HG02938 (cell line): ENCODE results near the gene BDP1.
"Not testable (repeated sequence)": the region's sequence is repeated elsewhere in the genome, so short reads cannot be mapped to it uniquely, and the experiment has no call there.

Source experiments
- ATAC-seq: cut with Tn5 transposase; IDR thresholded peaks from one replicate; pipeline ENCODE4 v1.9.1; 2021; ENCODE audit warnings: mild to moderate bottlenecking, moderate library complexity; ENCODE audit not compliant: unreplicated experiment

BDP1 gene

DNA sequence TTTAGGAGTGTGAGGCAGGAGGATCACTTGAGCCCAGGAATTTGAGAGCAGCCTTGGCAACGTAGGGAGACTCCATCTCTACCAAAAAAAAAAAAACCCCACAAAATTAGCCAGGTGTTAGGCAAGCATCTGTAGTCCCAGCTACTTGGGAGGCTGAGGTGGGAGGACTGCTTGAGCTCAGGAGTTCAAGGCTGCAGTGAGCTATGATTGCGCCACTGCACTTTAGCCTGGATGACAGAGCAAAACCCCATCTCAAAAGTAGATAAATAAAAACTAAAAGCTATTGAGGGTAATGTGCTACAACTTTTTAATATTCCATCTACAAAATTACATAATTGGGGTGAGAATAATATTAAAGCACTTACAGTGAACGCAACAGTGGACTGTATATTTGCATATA lies 5.9 kb downstream of the BDP1 start:
- no peak for ATAC-seq

DNA sequence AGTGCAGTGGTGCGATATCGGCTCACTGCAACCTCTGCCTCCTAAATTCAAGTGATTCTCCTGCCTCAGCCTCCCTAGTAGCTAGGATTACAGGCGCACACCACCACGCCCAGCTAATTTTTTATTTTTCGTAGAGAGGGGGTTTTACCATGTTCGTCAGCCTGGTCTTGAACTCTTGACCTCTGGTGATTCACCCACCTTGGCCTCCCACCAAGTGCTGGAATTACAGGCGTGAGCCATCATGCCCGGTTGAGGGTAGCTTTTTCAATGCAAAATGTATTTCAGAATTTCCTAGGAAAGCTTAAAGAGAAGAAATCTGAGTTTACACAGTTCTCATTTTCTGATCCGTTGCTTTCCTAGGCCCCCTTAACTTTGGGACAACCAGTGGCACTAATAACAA lies 15.7 kb downstream of the BDP1 start:
- no peak for ATAC-seq

DNA sequence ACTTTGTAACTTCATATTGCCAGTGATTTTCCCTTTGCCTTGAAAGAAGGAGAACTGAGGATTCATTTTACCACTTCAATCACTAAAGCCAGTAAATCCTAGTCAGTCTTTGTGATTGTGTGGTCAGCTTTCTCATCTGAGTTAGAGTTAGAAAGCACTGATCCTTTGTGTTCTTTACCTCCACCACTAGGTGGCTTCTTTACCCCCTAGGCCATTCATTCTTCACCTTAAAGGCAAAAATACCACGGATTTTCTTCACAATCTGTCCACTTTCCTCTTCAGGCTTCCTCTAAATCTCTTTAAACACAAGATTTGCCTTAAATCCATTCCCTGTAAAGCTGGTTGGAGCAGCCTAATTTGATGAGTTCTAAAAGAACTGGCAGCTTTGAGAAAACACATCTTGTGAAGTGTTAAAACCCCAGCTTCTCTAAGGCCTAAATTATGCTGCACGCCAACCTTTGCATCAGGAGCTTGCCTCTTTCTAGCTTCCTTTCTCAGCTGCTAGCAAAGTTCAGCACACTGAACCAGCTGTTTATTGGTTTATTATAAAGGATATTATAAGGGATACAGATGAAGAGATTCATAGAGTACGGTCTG lies 20.4 kb downstream of the BDP1 start:
- ATAC-seq, result no peak

DNA sequence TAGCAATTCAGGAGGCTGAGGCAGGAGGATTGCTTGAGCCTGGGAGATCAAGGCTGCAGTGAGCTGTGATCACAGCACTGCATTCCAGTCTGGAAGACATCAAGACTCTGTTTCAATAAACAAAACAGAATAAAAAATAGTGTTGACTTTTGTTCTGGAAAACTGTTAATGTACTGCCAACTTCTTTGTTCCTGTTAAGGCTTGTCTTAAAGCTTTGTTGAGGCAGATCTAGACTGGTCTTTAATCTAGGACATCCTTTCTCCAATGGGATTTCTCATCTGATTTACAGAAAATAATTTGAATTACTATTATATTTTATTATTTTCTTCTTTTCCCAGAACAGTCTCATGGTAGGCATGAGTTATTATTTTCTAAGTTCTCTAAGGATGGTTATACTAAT lies 26.0 kb downstream of the BDP1 start:
- ATAC-seq, result no peak

DNA sequence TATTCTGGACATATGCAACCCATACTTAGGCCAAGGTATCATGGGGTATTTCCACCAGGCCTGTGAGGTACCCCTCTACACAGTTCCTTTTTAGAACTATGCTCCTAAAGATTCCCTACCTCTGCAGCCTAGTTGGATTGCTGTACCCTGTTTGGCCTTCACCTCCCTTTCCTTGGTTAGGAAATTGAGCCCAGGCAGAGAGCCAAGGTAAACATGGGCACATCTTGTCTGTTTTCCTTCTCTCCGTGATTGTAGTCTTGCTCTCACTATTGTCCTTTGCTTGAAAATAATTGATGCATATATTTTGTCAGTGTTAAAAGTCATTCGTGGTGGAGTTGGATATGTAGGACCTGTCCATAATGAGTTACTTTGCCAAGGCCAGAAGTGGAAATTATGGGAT lies 26.7 kb downstream of the BDP1 start:
- ATAC-seq, result no peak

DNA sequence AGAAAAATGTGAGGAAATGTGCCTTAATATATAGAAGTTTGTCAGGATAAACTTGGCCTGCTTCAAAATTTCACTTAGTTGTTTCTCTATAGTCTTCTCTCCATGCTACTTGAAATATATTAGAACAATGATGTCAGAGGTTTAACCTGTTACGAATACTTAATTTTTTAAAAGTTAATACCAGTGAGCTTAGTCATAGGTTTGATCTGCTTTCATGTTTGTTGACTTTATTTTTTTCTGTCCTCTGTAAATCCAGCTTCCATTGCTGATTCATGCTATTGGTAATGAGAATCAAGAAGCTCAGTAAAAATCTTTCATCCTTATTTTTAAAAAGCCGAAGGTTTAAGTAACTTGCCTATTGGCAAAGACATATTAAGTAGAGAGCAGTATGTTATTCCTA lies 27.9 kb downstream of the BDP1 start:
- no peak for ATAC-seq

DNA sequence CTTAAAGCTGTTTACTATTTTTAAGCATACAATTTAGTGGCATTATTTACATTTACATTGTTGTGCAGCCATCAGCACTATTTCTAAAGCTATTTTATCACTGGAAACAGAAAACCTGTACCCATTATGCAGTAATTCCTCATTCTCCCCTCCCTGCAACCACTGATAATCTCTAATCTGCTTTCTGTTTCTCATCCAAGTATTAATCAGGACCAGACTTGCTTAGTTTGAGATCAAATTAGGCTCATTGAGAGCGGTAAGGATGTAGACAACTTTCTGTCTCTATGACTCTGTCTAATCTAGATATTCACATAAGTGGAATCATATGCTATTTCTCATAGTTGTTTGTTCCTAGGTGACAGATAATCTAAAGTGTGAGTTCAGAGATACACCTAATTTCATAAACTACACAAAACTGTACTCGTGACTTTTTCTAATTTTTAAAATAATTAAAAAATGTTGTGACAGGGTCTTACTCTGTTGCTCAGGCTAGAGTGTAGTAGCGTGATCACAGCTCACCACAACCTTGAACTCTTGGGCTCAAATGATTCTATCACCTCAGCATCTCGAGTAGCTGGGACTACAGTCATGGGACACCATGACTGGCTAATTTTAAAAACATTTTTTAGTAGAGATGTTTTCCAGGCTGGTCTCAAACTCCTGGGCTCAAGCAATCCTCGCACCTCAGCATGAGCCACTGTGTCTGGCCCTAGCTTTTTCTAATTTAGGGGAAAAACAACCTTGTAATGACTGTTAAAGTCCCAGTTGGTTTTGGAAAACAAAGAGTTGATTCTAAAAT lies 37.6 kb downstream of the BDP1 start:
- ATAC-seq, result no peak

DNA sequence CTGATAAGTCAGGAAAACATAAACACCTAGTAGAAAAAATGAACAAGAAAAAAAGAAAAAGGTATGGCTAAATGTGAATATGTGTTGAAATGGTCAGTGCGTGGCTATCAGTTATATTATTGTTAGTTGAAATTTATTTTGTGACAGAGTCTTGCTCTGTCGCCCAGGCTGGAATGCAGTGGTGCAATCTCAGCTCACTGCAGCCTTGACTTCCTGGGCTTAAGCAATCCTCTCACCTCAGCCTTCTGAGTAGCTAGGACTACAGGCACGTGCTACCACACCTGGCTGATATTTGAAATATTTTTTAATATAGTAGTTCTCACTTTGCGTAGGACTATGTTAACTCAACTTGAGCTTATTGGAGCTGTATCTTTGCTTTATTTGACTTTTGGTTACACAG lies 38.8 kb downstream of the BDP1 start:
- ATAC-seq, result not testable (repeated sequence)

DNA sequence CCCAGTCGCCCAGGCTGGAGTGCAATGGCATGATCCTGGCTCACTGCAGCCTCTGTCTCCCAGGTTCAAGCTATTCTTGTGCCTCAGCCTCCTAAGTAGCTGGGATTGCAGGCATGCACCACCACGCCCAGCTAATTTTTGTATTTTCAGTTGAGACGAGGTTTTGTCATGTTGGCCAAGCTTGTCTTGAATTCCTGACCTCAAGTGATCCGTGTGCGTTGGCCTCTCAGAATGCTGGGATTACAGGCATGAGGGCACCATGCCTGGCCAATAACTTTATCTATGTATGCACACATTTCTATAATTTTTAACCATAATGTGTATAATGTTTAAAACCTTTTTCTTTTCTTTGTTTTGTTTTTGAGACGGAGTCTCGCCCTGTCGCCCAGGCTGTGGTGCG lies 43.3 kb downstream of the BDP1 start:
- not testable (repeated sequence) for ATAC-seq

DNA sequence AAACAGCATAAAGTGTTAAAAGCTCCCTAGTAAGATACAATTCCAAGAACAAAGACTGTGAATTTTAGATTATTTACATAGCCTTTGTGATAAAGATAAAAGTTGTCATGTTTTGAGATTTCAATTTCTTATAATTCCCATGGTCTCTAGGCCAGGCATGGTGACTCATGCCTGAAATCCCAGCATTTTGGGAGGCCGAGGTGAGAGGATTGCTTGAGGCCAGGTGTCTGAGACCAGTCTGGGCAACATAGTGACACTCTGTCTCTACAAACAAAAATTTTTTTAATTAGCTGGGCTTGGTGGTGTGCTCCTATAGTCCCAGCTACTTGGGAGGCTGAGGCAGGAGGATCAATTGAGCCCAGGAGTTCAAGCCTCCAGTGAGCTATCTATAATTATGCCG lies 48.1 kb downstream of the BDP1 start:
- ATAC-seq, result no peak

DNA sequence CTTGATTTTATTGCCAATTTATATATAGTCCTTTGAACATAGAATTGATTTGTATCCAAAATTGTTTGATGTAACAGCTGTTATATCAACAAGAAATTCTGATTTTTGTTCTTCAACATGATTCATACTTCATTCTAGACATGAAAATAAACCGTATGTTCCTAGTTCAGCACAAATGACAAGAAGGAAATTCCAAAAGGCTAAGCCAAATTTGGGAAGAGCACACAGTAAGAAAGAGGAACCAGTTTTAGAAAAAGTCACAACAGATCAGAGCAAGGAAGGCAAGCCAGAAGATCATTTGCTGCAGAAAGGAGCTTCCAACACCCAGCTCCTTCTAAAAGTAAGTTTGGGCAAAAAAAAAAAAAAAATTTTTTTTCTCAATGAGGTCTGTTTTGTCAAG lies 66.7 kb downstream of the BDP1 start:
- no peak for ATAC-seq

DNA sequence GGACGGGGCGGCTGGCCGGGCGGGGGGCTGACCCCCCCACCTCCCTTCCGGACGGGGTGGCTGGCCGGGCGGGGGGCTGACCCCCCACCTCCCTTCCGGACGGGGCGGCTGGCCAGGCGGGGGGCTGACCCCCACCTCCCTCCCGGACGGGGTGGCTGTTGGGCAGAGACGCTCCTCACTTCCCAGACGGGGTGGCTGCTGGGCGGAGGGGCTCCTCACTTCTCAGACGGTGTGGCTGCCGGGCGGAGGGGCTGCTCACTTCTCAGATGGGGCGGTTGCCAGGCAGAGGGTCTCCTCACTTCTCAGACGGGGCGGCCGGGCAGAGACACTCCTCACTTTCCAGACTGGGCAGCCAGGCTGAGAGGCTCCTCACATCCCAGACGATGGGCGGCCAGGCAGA lies 70.2 kb downstream of the BDP1 start:
- not testable (repeated sequence) for ATAC-seq

DNA sequence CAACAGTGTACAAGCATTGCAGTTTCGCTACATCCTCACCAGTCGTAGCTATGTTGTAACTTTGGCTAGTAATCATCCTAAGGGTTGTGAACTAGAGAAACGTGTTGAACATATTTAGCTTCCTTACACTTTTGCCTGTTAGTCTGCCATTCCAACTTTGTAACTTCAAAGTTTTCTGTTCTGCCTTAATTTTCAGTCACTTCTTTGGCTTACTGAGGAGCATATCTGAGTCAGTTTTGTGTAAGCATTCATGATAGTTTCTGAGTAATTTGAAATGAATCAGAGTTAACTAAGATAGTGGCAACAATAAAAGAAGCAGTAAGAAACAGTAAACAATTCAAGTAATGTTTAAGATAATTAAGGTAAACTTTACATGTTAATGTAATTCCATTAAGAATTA lies 72.8 kb downstream of the BDP1 start:
- ATAC-seq, result no peak

DNA sequence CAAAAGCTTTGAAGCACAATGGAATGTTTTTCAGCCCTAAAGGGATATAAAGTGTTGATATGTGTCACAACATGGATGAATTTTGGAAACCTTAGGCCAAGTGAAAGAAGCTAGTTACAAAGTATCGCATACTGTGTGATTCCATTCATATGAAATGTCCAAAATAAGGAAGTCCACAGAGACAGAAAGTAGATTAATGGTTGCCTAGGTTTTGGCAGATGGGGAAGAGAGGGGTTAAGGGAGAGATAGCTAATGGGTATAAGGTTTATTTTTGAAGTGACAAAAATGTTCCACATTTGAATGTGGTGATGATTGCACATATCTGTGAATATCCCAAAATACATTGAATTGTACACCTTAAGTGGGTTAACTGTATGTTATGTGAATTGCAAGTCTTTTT lies 74.2 kb downstream of the BDP1 start:
- no peak for ATAC-seq

DNA sequence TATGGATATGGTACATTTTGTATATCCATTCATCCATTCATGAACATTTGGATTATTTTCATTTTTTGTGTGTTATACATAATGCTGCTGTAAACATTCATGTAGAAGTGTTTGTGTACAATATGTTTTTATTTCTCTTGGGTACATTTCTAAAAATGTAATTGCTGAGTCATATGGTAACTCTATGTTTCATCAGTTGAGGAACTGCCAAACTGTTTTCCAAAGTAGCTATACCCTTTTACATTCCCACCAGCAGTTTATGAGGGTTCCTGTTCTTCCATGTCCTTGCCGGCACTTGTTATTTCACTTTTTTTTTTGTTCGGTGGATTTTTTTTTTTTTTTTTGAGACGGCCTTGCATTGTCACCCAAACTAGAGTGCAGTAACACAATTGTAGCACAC lies 77.7 kb downstream of the BDP1 start:
- ATAC-seq, result no peak

DNA sequence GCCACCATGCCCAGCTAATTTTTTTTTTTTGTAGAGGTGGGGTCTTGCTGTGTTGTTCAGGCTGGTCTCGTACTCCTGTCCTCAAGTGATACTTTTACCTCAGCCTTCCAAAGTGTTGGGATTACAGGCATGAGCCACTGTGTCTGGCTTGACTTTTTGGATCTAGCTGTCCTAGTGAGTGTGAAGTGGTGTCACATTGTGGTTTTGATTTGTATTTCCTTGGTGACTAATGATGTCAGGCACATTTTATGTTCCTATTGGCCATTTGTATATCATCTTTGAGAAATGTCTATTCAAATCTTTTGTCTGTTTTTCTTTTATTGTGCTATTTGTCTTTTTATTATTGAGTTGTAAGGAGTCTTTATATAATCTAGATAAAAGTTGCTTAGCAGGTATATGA lies 78.2 kb downstream of the BDP1 start:
- ATAC-seq, result no peak

DNA sequence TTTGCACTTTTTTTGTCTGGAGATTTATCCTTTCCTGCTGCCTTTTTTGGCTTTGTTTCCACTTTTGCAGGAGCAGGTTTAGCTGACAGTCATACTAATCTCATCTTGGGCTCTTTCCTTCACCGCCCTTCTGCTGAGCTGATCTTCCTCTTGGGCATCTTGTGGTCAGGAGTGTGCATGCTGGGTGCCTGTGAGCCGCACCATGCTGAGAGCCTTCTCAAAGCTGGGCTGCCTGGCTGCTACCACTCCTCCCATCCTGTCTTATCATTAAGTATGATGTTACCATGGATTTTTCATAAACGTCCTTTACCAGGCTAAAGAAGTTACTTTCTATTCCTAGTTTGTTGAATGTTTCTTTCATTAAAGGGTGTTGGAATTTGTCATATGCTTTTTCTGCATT lies 82.2 kb downstream of the BDP1 start:
- ATAC-seq, result no peak

DNA sequence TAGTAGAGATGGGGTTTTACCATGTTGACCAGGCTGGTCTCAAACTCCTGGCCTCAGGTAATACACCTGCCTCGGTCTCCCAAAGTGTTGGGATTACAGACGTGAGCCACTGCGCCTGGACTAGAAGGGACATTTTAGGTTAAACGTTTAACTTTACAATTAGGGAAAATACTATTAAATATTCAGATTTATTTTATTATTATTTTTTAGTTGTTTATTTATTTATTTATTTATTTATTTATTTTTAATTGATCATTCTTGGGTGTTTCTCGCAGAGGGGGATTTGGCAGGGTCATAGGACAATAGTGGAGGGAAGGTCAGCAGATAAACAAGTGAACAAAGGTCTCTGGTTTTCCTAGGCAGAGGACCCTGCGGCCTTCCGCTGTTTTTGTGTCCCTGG lies 95.4 kb downstream of the BDP1 start:
- ATAC-seq, result not testable (repeated sequence)

DNA sequence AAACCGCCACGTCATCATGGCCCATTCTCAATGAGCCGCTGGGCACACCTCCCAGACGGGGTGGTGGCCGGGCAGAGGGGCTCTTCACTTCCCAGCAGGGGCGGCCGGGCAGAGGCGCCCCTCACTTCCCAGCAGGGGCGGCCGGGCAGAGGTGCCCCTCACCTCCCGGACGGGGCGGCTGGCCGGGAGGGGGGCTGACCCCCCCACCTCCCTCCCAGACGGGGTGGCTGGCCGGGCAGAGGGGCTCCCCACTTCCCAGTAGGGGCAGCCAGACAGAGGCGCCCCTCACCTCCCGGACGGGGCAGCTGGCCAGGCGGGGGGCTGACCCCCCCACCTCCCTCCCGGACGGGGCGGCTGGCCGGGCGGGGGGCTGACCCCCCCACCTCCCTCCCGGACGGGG lies 96.1 kb downstream of the BDP1 start:
- ATAC-seq, result not testable (repeated sequence)

DNA sequence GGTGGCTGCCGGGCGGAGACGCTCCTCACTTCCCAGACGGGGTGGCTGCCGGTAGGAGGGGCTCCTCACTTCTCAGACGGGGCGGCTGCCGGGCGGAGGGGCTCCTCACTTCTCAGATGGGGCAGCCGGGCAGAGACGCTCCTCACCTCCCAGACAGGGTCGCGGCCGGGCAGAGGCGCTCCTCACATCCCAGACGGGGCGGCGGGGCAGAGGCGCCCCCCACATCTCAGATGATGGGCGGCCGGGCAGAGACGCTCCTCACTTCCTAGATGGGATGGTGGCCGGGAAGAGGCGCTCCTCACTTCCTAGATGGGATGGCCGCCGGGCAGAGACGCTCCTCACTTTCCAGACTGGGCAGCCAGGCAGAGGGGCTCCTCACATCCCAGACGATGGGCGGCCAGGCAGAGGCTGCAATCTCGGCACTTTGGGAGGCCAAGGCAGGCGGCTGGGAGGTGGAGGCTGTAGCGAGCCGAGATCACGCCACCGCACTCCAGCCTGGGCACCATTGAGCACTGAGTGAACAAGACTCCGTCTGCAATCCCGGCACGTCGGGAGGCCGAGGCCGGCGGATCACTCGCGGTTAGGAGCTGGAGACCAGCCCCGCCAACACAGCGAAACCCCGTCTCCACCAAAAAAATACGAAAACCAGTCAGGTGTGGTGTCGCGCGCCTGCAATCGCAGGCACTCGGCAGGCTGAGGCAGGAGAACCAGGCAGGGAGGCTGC lies 96.7 kb downstream of the BDP1 start:
- ATAC-seq, result not testable (repeated sequence)

DNA sequence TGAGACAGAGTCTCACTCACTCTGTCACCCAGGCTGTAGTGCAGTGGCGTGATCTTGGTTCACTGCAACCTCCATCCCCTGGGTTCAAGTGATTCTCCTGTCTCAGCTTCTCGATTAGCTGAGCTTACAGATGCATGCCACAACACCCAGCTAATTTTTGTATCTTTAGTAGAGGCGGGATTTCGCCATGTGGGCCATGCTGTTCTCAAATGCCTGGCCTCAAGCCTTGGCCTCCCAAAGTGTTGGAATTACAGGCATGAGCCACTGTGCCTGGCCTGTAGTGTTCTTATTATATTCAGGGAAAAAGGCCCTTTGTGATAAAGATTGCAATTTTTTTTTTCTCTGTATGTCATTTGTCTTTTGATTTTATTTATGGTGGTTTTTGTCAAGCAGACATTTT lies 107.7 kb downstream of the BDP1 start:
- ATAC-seq, result no peak

DNA sequence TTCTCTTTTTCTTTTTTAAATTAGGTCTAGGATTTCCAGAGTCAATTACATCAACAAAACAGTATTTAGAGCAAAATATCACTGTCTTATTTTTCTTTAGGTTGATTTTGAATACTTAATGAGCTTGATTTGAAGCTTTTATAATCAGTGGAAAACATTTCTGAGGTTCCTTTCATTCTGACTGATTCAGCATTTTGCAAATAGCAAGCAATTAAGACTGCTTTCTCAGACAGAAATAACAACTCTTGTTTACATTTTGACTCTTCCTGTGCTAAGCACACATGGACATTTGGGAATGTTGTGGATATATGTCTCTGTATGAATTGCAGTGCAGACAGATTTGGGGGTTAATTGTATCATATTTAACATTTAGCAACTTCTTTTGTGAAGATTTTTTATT lies 109.4 kb downstream of the BDP1 start:
- no peak for ATAC-seq
